Activated effector memory CD4-positive, alpha-beta T cell treated with anti-CD3 and anti-CD28 coated beads, Interleukin-2, amount 50 U/mL, for 16 hours (primary cell): ENCODE results near the gene MSANTD1.

Experiments
- DNase-seq: peaks from one replicate; pipeline ENCODE4 v3.0.0-alpha.2; 2020

The MSANTD1 gene

GRCh38 chr4:3304831-3305609 lies 56.1 kb downstream of the MSANTD1 start:
- peak; percentile 61 for DNase-seq

GRCh38 chr4:3305610-3306371 lies 56.8 kb downstream of the MSANTD1 start:
- peak; percentile 54 for DNase-seq
